Aorta (tissue), 5 donors: ENCODE data around the gene WNT16. TPM values are rescaled to one million over a fixed set of nuclear protein-coding genes. Genes with fewer than 3 reads are reported as not detected.

ENCODE experiments used
- ATAC-seq: fragments of 200-7000 bp; cut with Tn5 transposase; one replicate; pipeline ENCODE4 v1.9.1; 2022; ENCODE audit warnings: moderate library complexity; ENCODE audit not compliant: low FRiP score
- DNase-seq, 2 donors: peaks; one replicate each; pipeline ENCODE4 v3.0.0-alpha.2; 2020
- H3K27ac ChIP-seq, 2 donors: one replicate each; pipeline ENCODE4 v1.5.1; 2013; ENCODE audit warnings: low read length in 2 of 2, mild to moderate bottlenecking in 2 of 2, moderate library complexity in 2 of 2, control low read depth in 1 of 2, inconsistent platforms in 1 of 2, low read depth in 1 of 2
- H3K27me3 ChIP-seq, 2 donors: one replicate each; pipeline ENCODE4 v1.6.1; 2013; ENCODE audit warnings: control low read depth in 1 of 2, low read length in 1 of 2, mild to moderate bottlenecking in 1 of 2, moderate library complexity in 1 of 2; ENCODE audit not compliant: insufficient read depth in 2 of 2, control insufficient read depth in 1 of 2
- H3K36me3 ChIP-seq, 2 donors: one replicate each; pipeline ENCODE4 v1.6.1; 2013; ENCODE audit warnings: control low read depth in 1 of 2, low read length in 1 of 2, mild to moderate bottlenecking in 1 of 2; ENCODE audit not compliant: insufficient read depth in 2 of 2, control insufficient read depth in 1 of 2
- H3K4me1 ChIP-seq, 2 donors: one replicate each; pipeline ENCODE4 v1.6.1; 2013; ENCODE audit warnings: low read length in 2 of 2, control low read depth in 1 of 2, mild to moderate bottlenecking in 1 of 2, moderate library complexity in 1 of 2; ENCODE audit not compliant: insufficient read depth in 2 of 2, control insufficient read depth in 1 of 2
- H3K4me3 ChIP-seq, 2 donors: one replicate each; pipeline ENCODE4 v1.5.1; 2013; ENCODE audit warnings: low read length in 2 of 2, control low read depth in 1 of 2, mild to moderate bottlenecking in 1 of 2
- H3K9me3 ChIP-seq: one replicate; pipeline ENCODE4 v1.6.1; 2013; ENCODE audit warnings: mild to moderate bottlenecking, low read length; ENCODE audit not compliant: control insufficient read depth
- WGBS, 2 donors: extraction: QIAGEN DNeasy Blood & Tissue Kit; methylation state at CpG; one replicate each; pipeline ENCODE4 v1.1.7; 2013; 5-methylcytosine and 5-hydroxymethylcytosine counted together
- intact Hi-C, 2 donors: fragments of 100-400 bp; cut with DNase I; formaldehyde crosslinking; loops; one replicate each; pipeline versions ENCODE4 v1.14.2 to v1.15.0; 2022
- polyA plus RNA-seq, 2 donors: library from polyadenylated mRNA; stranded (reverse); fragments of 200-250 nt; gene quantifications; one replicate each; pipeline ENCODE4 v1.2.3, GENCODE V29; 2013
- total RNA-seq, 2 donors: library from RNA; stranded (reverse); fragmentation: NEBNext Ultra II Directional; extraction: Animal tissue kit (Norgen Biotek cat#: 25700); gene quantifications; one replicate each; pipeline ENCODE4 v1.2.1, GENCODE V29; 2021
- donor health status: healthy with polysubstance abuse.
- donor health status: Bipolar disorder and iron deficiency.
- donor health status: DM: no; HTN: no; CAD: no.
- donor health status: DM: no; HTN: no; CAD: no.
- donor health status: DM: yes; HTN: yes; CAD: no.

Gene WNT16
- total and polyA plus RNA-seq, 4 donors = not detected

- 81 to 83% methylated on average over 10 of the region's 10 CpGs for WGBS, 2 donors
- no peak overlapping the region for H3K27ac ChIP-seq
- no peaks in the 10 kb centered on the region for H3K36me3 ChIP-seq
- ATAC-seq = no peak
- DNase-seq = no peak
- intact Hi-C loops = no loop called here
- H3K4me1 ChIP-seq = no peaks in the 10 kb centered on the region
- no peaks in the 10 kb centered on the region for H3K27me3 ChIP-seq
- H3K4me3 ChIP-seq = no peak overlapping the region
- H3K9me3 ChIP-seq = no peaks in the 10 kb centered on the region
Measured at GRCh38 chr7:121334875-121335648, 6.3 kb downstream of the WNT16 start.

GRCh38 chr7:121336579-121336978 is 7.8 kb downstream of the WNT16 start:
- Histone ChIP-seq H3K9me3 (no peaks in the 10 kb centered on the region), H3K4me1 (no peaks in the 10 kb centered on the region), H3K27me3 (no peaks in the 10 kb centered on the region), H3K36me3 (no peaks in the 10 kb centered on the region), H3K27ac (no peak overlapping the region), H3K4me3 (no peak overlapping the region)
- ATAC-seq (no peak), DNase-seq (no peak)
- 71% methylated on average over 3 of the region's 3 CpGs for WGBS, 2 donors
- intact Hi-C loops = no loop called here

- no peak for ATAC-seq
Measured at GRCh38 chr7:121337398-121337797, 8.6 kb downstream of the WNT16 start.

GRCh38 chr7:121339082-121339481 is 10.3 kb downstream of the WNT16 start:
- no peaks in the 10 kb centered on the region for H3K27me3 ChIP-seq
- H3K9me3 ChIP-seq = no peaks in the 10 kb centered on the region
- no peaks in the 10 kb centered on the region for H3K36me3 ChIP-seq
- no peak overlapping the region for H3K27ac ChIP-seq
- 86 to 89% methylated on average over 5 of the region's 5 CpGs for WGBS, 2 donors
- DNase-seq (no peak), ATAC-seq (no peak)
- H3K4me1 ChIP-seq = no peaks in the 10 kb centered on the region
- H3K4me3 ChIP-seq = no peak overlapping the region
- intact Hi-C loops = no loop called here

More at GRCh38 chr7:121337398-121337797, 8.6 kb downstream of the WNT16 start:
- no peaks in the 10 kb centered on the region for H3K9me3 ChIP-seq
- H3K4me3 ChIP-seq = no peak overlapping the region
- intact Hi-C loops = no loop called here
- H3K36me3 ChIP-seq = no peaks in the 10 kb centered on the region
- WGBS, 2 donors = 46 to 60% methylated on average over 3 of the region's 3 CpGs
- no peak for DNase-seq
- H3K27ac ChIP-seq = no peak overlapping the region
- H3K27me3 ChIP-seq = no peaks in the 10 kb centered on the region
- no peaks in the 10 kb centered on the region for H3K4me1 ChIP-seq

- intact Hi-C loops = no loop called here
- Histone ChIP-seq H3K27me3 (no peaks in the 10 kb centered on the region), H3K9me3 (no peaks in the 10 kb centered on the region), H3K4me1 (no peaks in the 10 kb centered on the region), H3K36me3 (peaks cover 0 to 2% of the 10 kb centered on the region in 2 donors), H3K27ac (no peak overlapping the region), H3K4me3 (no peak overlapping the region)
- ATAC-seq = no peak
- no peak for DNase-seq
Measured at GRCh38 chr7:121341933-121342332, 13.1 kb downstream of the WNT16 start.

GRCh38 chr7:121342631-121343030 is 13.8 kb downstream of the WNT16 start:
- no peak overlapping the region for H3K4me3 ChIP-seq
- ATAC-seq (no peak), DNase-seq (no peak)
- WGBS, 2 donors = 91 to 95% methylated on average over 4 of the region's 4 CpGs
- intact Hi-C loops = no loop called here
- no peak overlapping the region for H3K27ac ChIP-seq
- H3K9me3 ChIP-seq = no peaks in the 10 kb centered on the region
- H3K4me1 ChIP-seq = no peaks in the 10 kb centered on the region
- no peaks in the 10 kb centered on the region for H3K27me3 ChIP-seq
- peaks cover 0 to 2% of the 10 kb centered on the region in 2 donors for H3K36me3 ChIP-seq

GRCh38 chr7:121343302-121343701 is 14.5 kb downstream of the WNT16 start:
- peaks cover 0 to 2% of the 10 kb centered on the region in 2 donors for H3K36me3 ChIP-seq
- no peaks in the 10 kb centered on the region for H3K27me3 ChIP-seq
- intact Hi-C loops = no loop called here
- WGBS, 2 donors = 87 to 90% methylated on average over 3 of the region's 3 CpGs
- ATAC-seq (no peak), DNase-seq (no peak)
- no peaks in the 10 kb centered on the region for H3K4me1 ChIP-seq
- no peaks in the 10 kb centered on the region for H3K9me3 ChIP-seq
- H3K4me3 ChIP-seq = no peak overlapping the region
- H3K27ac ChIP-seq = no peak overlapping the region

GRCh38 chr7:121344093-121344492 is 15.3 kb downstream of the WNT16 start:
- Histone ChIP-seq H3K4me3 (no peak overlapping the region), H3K27me3 (no peaks in the 10 kb centered on the region), H3K27ac (no peak overlapping the region), H3K9me3 (no peaks in the 10 kb centered on the region), H3K4me1 (no peaks in the 10 kb centered on the region), H3K36me3 (peaks cover 0 to 2% of the 10 kb centered on the region in 2 donors)
- 90 to 94% methylated on average over 2 of the region's 2 CpGs for WGBS, 2 donors
- ATAC-seq (no peak), DNase-seq (no peak)
- intact Hi-C loops = no loop called here

GRCh38 chr7:121344497-121344896 is 15.7 kb downstream of the WNT16 start:
- H3K4me1 ChIP-seq = no peaks in the 10 kb centered on the region
- no peak for ATAC-seq
- no peak overlapping the region for H3K4me3 ChIP-seq
- intact Hi-C loops = no loop called here
- H3K27ac ChIP-seq = no peak overlapping the region
- H3K9me3 ChIP-seq = no peaks in the 10 kb centered on the region
- WGBS, 2 donors = 90 to 92% methylated on average over 1 of the region's 1 CpG
- H3K36me3 ChIP-seq = peaks cover 0 to 2% of the 10 kb centered on the region in 2 donors
- no peak for DNase-seq
- H3K27me3 ChIP-seq = no peaks in the 10 kb centered on the region
